Measurements from ENCODE around the gene HEXD.

GRCh38 chr17:82383411-82383810, 34.7 kb upstream of the HEXD start:
- no peak for TF ChIP-seq EZH2 (IDR thresholded peaks at IDR 0.05; ENCODE audit: low read length, missing control alignments)
- TF ChIP-seq, protein P1, sequence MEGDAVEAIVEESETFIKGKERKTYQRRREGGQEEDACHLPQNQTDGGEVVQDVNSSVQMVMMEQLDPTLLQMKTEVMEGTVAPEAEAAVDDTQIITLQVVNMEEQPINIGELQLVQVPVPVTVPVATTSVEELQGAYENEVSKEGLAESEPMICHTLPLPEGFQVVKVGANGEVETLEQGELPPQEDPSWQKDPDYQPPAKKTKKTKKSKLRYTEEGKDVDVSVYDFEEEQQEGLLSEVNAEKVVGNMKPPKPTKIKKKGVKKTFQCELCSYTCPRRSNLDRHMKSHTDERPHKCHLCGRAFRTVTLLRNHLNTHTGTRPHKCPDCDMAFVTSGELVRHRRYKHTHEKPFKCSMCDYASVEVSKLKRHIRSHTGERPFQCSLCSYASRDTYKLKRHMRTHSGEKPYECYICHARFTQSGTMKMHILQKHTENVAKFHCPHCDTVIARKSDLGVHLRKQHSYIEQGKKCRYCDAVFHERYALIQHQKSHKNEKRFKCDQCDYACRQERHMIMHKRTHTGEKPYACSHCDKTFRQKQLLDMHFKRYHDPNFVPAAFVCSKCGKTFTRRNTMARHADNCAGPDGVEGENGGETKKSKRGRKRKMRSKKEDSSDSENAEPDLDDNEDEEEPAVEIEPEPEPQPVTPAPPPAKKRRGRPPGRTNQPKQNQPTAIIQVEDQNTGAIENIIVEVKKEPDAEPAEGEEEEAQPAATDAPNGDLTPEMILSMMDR (conservative IDR thresholded peaks at IDR 0.05 in 1 of 2, IDR thresholded peaks at IDR 0.05 in 1 of 2; ENCODE audit: low read depth in 1 of 2, low read length in 2 of 2): no peak

All from fibroblast of lung (primary cell).